HG03571 (cell line): ENCODE data around the gene PDE8B.
"Not testable (repeated sequence)": the region's sequence is repeated elsewhere in the genome, so short reads cannot be mapped to it uniquely, and the experiment has no call there.

Experiments used
- ATAC-seq: cut with Tn5 transposase; IDR thresholded peaks from one replicate; pipeline ENCODE4 v1.9.1; 2021; ENCODE audit not compliant: unreplicated experiment

PDE8B gene

DNA sequence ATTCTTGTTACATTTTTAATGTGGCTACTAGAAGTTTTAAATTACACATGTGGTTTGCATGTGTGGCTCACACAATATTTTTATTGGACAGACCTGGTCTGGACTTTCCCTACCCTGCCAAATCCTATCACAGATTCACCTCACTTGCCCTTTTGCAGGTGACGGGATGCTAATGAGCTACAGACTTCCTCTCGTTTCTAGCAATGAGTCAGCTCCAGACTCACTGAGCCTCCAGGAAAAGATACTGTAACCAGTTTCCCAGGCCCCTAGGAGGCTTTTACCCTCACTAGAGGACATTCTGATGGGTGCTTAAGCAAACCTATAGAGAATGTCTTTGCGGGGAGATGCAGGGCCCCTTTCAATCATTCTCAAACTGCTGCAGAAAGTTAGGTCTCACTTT, 146.3 kb downstream of the PDE8B start:
- ATAC-seq = peak; percentile 91

DNA sequence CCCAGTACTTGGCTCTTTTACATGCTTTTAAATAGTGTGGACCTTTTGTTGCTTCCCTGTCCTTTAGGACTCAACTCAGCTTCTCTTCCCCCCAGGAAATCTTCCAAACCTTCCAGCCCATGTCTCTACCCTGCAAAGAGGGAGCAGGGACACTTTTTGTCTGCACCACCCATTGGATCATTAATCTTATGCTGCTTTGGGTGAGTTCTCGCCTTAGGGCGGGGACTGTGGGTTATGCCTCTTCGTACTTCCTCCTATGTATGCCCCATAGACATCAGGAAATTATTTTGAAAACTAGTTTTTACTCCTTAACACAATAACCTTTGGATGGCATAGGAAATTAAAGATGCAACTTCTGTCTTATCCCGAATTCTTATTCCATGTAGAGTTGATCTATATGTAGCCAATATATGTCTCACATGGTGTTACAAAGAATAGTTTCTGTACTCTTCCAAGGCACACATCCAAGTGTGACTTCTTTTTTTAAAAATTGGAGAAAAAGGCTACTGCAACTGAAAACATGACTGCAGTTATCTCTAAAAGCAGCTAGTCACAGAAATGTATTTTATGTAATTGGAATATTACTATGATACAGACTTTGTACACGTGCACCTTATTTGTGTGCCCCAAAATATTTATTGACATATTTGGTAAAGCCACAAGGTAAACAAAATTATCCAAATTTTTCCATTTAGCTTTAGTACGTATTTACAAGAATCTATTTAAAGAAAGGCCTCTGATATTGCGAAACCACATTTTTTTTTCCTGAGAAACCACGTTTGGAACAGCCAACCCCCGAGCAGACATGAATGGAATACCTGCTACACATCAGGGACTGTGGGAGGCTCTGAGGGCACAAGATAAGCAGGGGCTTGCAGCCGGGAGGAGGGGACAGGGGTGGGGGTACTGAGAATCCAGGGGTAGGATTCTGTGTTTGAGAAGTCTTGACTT, 148.1 kb downstream of the PDE8B start:
- ATAC-seq = no peak

DNA sequence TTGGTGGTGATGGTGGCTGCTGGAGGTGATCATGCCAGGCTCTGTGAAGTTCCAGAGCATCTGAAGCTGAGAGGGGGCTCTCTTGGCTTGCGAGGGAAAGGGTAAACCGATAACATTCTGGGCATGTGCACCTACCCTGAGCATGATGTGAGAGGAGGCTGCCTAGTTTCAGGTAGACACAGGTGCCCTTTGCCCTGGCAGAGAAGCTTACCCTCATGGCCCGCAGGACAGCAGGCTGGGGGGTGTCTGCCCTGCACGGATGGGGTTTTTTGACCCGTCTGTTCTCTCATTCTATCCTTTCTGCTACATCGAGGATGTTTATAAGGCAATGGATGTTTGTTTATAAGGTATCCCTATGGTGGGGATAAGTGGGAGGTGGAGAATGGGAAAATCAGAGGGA, 148.8 kb downstream of the PDE8B start:
- no peak for ATAC-seq

DNA sequence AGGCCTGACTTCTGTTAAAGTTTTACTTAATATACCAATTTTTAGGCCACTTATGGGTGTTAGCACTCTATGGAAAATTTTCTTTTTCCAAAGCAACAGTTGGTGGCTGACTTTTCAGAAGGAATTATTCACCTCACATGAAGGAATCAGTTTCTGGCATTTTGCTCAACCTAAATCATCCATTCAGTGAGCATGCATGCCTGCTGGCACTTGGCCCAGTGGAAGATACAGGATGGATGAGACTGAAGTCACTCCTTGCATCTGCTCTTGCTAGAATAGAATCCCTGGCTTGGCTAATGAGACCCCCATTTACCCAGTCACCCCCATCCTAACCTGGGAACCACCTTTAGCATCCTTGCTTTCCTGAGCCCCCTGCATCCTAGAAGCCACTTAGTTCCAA, 149.9 kb downstream of the PDE8B start:
- no peak for ATAC-seq

DNA sequence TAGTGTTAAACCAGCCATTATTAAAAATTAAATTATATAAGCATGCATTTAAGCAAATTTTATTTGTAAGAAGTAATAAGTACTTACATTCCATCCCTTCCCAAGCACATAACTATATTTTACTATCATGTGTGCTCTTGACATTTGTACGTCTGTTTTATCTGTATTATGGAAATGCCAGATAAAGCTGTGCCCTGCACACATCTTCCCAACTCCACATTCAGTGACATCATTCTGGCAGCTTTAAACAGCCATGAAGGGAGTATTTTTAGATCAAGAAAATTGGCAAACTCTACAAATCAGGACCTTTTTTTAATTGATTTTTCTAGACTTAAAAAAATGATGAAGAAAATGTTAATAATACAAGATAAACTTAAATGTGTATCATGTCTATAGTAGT, 150.5 kb downstream of the PDE8B start:
- no peak for ATAC-seq

DNA sequence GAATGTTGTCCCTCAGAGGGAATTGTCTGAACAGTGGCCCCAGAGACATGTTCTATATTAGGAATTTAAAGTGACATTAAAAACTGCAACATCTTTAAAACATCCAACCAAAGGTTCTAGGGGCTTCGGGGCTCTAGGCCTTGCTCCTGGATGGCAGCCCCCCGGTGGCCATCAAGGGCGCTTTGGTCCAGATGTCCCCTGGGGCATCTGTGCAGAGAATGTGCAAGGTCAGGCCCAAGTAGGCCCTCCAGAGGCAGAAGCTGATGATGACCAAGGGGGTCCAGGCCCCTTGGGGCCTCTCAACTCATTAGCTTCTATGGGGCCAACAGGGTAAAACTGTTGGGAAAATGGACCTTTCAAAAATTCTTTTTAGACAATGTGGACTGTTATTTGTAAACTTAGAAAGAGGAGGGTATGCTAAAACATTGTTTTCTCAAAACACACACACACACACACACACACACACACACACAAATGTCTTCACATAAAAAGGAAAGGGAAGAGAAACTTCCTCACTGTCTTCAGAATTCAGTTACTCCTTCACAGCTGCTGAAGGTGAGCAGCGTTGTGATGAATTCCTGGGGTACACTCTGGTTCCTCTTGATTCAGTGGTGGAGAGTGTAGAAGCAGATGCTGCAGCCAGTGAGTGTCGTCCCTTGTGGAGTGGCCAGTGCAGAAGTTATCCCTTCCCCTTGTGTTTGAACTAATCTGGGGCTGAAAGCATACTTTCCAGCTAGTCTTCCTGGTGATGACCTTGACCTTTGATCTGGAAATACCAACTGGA, 156.4 kb downstream of the PDE8B start:
- no peak for ATAC-seq

DNA sequence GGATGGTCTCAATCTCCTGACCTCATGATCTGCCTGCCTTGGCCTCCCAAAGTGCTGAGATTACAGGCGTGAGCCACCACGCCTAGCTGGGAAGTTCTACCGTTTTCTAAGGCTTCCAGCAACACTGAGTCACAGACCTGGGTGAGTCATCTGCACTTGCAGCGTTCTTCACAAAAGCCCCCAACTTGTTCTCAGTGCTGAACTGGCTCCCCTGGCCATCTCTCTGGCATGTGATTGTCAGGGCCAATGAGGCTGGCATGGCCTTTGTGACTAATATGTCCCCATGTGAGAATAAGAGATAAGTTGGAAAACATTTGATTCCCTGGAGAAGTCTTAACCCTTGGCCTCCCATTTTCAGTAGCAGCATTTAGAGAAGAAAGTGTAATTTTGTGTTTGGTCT, 157.3 kb downstream of the PDE8B start:
- ATAC-seq = no peak

DNA sequence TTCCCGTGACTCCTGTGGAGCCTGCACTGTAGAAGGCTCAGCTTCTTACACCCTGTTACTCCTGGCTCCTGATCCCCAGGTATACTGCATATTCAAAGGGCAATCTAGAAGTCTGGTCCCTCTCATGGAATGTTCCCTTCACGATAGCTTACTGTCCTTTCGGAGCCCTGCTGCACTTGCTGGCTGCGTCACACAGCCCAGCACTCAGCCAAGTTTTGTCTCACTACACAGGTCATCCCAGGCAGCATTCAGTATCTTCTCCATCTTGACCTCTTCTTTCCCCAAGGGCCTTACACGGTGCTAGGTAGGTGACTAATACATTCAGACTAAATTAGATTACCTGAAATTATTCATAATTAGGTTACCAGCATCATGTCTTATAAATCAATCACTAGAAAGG, 157.9 kb downstream of the PDE8B start:
- ATAC-seq = no peak

DNA sequence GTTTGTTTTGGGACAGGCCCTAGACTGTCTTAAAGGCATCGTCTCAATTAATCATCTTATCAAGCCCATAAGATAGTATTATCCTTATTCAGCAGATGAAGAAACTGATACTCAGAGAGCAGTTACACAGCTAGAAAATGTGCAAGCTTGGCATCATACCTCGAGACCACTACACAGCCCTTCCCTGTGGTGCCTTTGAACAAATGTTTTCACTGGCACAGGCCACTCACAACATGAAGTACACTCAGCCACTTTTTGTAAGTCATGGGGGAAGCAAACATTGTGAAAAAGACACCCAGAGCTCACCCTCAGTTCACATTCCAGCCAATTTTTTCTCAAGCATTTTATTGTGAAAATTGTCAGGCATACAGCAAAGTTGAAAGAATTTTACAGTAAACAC, 159.1 kb downstream of the PDE8B start:
- ATAC-seq = no peak

DNA sequence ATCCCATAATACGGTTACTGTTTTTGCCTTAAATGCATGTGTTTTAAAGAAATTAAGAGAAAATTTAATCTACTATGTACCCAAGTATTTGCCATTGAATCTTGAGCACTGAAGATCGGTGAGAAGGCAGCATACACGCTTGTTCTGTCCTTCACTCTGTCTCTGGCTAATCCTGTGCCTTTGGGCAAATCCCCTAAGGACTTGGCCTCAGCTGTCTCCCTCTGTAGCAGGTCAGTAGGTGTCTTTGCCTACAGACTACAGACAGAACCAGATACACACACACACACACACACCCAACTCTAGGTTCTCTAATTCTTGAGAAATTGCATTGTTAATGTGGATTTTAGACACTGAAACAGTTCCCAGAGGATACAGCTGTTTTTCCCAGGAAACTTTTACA, 164.2 kb downstream of the PDE8B start:
- ATAC-seq = no peak

DNA sequence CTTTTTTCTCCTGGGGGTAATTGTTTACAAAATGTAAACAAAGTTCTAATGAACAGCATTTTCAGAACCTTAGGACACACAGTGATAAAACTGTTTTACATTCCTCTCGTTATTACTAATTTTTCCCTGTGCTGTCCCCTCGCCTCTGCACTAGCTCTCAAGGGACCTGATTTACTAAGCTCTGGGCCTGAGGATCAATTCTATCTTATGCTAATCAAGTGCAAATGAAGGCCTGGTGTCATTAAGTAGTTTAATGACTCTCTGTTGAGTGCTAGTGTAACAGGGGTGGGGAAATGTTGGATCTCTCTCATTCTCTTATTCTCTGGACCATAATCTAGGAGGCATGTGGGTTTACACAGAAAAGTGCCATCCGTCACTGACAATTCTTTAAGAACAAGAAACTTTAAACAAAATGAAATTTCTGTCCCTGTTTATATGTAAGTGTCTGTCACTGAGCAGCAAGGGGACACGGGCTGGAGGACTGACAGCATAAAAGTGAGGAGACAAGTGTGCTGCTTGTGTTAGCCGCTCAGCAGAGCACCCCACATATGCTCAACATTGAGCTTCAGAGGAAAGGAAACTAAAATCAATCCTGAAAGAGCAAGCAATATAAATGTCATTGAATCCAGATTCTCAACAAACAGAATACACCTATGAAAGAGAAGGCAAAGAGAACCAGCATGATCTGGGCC, 166.3 kb downstream of the PDE8B start:
- no peak for ATAC-seq

DNA sequence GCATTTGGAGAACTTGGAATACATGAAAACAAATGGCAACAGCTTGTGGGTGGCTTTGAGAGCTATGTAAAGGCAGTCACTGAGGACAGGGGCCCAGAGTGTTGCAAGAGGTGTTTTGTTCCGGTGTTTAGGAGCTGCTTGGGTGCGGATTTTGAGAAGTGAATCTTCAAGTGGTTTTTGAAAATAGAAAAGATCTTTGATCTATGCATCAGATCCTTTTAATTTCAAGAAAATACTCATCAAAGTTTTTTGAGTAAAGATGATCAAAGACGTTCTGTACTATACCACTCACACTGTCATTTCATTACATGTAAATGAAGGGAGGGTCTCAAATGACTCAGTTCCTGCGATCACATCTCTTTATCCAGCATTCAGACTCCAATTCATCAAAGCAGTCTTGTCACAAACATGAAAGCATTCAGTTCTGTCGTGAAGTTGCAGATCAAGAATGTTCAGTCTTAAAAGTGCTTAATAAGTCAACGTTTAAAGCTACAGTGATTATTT, 169.1 kb downstream of the PDE8B start:
- ATAC-seq = peak; percentile 62

DNA sequence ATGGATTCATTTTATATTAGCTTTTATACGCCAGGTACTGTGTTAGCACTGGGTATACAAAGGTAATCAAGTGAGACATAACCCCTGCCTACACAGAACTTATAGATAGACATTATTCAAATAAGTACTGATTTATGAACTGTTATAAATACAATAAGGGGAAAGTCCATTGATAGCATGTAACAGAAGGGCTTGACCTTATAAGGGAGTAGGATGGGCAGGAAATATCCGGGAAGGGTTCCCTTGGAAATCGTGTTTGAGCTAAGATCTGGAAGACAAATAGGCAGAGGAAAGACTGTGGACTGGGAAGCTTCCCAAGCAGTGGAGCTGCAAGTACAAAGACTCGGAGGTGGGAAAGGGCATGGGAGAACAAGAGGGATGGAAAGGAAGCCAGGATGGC, 170.2 kb downstream of the PDE8B start:
- no peak for ATAC-seq

DNA sequence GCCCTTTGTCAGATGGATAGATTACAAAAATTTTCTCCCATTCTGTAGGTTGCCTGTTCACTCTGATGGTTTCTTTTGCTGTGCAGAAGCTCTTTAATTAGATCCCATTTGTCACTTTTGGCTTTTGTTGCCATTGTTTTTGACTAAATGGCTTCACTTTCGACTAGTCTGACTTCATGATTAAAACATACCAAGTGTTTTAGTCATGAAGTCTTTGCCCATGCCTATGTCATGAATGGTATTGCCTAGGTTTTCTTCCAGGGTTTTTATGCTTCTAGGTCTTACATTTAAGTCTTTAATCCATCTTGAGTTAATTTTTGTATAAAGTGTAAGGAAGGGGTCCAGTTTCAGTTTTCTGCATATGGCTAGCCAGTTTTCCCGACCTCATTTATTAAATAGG, 172.9 kb downstream of the PDE8B start:
- ATAC-seq = not testable (repeated sequence)

DNA sequence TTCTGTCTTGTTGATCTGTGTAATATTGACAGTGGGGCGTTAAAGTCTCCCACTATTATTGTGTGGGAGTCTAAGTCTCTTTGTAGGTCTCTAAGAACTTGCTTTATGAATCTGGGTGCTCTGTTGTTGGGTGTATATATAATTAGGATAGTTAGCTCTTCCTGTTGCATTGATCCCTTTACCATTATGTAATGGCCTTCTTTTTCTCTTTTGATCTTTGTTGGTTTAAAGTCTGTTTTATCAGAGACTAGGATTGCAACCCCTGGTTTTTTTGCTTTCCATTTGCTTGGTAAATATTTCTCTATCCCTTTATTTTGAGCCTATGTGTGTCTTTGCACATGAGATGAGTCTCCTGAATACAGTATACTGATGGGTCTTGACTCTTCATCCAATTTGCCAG, 175.9 kb downstream of the PDE8B start:
- ATAC-seq = not testable (repeated sequence)

DNA sequence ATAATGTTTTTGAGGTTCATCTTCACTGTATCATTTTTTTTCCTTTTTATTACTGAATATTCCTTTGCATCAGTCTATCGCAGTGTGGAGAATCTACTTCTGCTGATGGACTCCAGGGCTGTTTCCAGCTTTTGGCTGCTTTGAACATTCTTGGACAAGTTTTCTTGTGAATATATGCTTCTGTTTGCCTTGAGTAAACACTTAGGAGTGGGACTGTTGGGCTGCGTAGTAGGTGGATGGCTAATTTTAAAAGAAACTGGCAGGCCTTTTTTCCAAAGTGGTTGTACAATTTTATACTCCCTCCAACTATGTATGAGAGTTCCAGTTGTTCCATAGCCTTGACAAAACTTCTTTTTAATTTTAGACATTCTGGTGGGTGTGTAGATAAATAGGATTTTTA, 179.3 kb downstream of the PDE8B start:
- no peak for ATAC-seq

DNA sequence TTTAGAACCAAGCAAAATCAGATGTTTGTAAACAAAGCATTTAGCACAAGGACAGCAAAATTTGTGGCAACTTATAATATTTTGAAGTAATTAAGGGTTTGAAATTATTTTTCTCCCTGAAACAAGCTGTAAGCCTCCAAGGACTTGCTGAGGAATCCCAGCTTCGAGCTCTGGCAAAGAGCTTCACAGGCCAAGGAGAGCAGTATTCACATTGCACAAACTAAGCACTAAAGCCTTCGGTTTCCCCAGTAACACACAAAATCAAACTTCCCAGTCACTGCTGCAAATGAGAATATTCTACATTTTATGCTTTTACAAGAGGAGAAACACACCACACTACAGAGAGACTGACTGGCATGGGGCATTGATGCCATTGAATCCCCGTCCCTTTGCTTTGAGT, 179.7 kb downstream of the PDE8B start:
- ATAC-seq = no peak

DNA sequence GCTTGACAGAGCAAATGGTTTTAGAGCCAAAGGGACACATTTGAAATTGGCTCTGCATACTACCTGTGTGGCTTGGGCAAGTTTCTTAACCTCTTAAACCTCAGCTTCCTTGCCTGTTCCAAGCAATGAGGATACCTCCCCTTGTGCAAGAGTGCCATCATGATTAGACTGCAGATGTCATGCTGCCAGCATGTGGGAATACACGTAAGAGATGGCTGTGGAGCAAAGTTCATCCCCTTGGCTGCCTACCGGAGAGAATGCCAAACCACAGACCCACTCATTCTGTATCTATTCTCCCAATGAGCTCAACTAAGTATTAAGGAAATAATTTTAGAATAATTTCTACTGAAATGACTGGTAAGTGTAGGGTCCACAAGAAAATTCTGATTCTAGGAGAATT, 180.3 kb downstream of the PDE8B start:
- ATAC-seq = no peak

DNA sequence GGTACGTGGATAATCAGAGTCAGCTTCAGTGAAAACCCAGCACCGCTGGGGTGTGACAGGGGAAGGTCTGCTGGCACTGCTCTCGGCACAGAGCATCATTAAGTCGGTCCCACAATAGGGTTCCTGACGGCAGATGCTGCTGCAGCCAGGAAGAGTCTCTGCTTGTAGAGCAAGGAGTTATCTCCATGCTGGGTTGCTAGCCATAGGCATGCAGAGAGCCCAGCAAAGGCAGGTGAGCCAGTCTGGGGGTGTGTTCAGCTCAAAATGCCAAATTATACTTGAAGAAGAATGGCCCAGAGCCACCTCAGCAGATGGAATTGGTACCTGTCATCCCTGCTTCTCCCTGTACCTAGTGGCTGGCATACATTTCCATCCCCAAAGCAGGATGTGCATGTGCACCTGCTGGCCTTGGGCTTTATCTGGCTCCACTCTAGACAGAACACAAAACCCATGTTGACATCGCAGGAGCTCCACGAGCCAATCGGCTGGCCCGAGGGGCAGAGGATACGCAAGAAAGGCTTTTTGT, 180.8 kb downstream of the PDE8B start:
- ATAC-seq = no peak

DNA sequence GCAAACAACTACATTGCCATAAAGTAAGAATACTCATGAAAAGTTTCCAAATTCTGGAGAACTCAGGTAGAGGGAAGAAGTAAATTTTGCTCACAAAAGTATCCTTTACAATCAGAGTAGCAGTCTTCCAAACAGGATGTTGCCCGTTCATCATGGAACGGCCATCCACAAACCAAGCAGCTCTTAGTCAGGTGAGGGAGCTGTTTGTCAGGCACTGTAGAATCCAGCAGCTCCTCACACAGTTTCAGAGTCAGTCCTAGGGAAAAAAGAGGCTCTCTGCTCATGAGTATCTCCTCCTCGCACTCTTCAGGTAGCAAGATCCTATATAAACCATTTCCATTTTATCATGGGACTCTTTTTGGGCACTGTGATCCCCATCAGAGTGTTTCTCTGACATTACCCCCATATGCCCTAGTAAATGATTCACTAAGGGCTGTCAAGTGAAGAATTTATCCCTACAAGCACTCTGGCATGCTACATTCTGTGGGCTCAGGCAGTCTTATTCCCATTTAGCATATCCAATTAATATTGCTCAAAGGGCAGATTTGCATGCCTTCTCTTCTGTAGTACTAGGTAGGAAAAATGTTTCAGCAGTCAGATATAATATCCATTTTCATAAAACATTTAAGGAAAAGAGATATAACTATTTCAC, 183.7 kb downstream of the PDE8B start:
- ATAC-seq = no peak

DNA sequence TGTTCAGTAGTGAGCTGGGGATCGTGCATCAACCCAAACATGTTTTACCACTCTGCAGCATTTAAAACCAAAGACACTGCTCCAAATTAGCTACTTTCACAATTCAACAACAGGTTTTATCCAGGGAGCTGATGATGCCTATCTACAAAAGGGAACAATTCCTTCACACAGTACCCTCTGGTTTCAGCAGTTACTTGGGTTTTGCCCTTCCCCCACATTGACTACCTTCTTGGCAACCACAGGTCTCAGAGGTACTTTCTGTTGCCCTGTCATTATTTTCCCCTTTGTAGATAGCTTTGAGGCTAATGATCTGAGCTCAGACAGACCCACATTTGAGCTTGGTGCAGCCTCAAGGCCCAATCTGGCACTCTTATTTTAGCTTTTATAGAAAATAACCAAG, 185.5 kb downstream of the PDE8B start:
- ATAC-seq = no peak
